Islet of Langerhans (tissue), 1 donor: Measurements from ENCODE around the gene LRBA.
"Not testable (repeated sequence)": the region's sequence is repeated elsewhere in the genome, so short reads cannot be mapped to it uniquely, and the experiment has no call there.

Experiments used
- FAIRE-seq: peaks from one replicate; lab custom pipeline; 2011; peaks lifted over from hg19 to GRCh38; lab: Jason Lieb, UNC

The LRBA gene

GRCh38 chr4:150799207-150799606 is 215.9 kb downstream of the LRBA start:
- FAIRE-seq = no peak

DNA sequence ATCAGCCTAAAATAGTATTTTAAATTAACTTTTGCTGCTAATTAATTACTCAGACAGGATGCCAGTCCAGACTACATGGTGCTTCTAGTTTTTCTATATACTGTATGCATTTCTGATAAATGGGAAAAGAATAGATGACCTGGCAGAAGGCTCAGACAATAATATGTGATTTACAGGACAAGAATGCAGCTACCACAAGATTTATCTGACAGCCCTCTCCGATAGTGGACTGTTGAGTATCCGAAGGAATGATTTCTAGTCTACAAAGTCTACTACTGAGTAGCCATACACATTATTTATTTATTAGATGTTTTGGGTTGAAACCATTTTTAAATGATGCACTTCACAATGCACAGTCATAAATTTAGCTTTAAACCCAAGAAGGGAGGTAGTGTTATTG is 220.4 kb downstream of the LRBA start:
- FAIRE-seq = no peak

DNA sequence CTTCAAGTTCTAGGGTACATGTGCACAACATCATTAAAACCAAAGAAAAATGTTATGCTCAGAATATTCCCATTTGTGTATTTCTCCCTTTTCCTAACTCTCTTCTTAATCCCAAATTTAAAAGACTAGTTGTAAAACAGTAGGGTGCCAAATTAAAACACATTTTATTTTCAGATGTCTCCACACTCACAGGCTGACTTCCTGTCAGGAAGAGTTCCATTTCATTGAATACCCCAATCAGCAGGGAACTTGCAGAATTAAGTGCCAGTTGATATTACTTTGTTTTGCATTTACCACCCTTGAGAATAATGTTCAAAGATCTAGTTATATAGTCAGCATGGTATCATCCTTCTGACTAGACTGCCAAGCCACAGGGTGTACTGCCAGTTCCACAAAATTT is 225.2 kb downstream of the LRBA start:
- no peak for FAIRE-seq

DNA sequence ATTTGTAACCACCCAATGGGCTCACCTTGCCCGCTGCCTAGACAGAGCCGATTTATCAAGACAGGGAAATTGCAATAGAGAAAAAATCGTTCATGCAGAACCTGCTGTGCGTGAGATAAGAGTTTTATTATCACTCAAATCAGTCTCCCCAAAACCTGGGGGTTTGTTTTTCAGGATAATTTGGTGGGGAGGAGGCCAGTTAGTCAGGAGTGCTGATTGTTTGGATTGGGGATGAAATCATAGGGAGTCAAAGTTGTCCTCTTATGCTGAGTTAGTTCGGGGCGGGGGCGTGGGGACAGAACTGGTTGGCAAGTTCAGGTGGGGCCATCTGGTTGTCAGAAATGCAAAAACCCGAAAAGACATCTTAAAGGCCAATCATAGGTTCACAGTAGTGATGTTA is 230.1 kb downstream of the LRBA start:
- FAIRE-seq = no peak

- FAIRE-seq = no peak
These were observed 230.8 kb downstream of the LRBA start for GRCh38 chr4:150784305-150784704.

- no peak for FAIRE-seq
These were observed 232.2 kb downstream of the LRBA start for GRCh38 chr4:150782921-150783320.

GRCh38 chr4:150782311-150782710 is 232.8 kb downstream of the LRBA start:
- FAIRE-seq = no peak

DNA sequence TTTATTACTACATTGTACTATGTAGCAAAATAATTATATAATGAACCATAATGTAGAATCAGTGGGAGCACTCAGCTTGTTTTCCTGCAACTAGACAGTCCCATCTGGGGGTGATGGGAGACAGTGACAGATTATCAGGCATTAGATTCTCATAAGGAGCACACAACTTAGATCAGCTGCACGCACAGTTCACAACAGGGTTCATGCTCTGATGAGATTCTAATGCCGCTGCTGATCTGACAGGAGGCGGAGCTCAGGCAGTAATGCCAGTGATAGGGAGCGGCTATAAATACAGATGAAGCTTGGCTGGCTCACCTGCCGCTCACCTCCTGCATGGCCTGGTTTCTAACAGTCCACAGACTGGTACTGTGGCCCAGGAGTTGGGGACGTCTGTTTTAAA is 233.9 kb downstream of the LRBA start:
- no peak for FAIRE-seq

- peak; percentile 60 for FAIRE-seq
These were observed 235.4 kb downstream of the LRBA start for GRCh38 chr4:150779707-150780106.

DNA sequence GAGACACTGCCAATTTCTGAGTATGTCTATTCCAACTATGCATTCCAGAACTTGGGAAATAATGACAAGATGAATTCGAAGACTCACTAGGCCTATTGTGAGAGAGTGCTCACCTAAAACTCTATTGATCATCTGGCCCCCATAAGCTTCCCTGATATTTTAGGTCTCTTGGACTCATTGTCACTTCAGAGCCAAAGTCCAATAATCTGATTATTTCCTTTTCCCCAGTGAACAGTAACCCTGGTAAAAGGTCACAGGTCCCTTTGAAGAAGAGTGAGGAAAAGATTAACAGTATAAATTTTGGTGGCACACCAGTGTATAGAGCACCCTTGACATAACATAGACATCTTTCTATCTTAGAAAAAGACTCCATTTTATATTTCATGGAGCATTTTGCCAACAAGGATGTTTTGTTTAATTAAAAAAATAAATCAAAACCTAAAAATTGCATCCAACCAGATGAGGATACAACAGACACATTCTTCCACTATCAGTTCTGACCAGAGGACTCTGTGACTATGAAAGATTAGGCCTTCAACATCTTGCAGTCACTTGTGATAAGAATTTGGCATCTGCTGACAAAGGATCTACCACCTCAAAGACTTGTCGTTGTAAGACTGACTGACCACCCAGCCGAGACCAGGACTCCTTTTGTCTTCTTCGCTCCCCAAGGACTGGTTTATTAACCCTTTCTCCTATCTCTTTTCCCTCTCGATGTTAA is 241.2 kb downstream of the LRBA start:
- FAIRE-seq = no peak

- no peak for FAIRE-seq
These were observed 242.1 kb downstream of the LRBA start for GRCh38 chr4:150773032-150773431.

GRCh38 chr4:150771382-150771781 is 243.7 kb downstream of the LRBA start:
- no peak for FAIRE-seq

- no peak for FAIRE-seq
These were observed 245.2 kb downstream of the LRBA start for GRCh38 chr4:150769845-150770244.

DNA sequence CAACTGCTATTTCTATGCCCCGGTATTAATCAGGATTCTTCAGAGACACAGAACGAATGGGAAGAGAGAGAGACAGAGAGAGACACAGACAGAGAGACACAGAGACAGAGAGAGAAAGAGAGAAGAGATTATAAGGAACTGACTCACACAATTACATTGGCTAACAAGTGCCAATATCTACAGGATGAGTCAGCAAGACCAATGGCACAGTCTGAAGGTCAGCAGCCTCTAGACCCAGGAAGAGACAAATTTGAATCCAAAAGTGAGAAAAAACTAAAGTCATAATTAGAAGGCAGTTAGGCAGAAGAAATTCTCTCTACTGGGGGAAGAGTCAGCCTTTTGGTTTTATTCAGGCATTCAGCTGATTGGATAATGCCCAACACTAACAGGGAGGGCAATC is 245.8 kb downstream of the LRBA start:
- no peak for FAIRE-seq

DNA sequence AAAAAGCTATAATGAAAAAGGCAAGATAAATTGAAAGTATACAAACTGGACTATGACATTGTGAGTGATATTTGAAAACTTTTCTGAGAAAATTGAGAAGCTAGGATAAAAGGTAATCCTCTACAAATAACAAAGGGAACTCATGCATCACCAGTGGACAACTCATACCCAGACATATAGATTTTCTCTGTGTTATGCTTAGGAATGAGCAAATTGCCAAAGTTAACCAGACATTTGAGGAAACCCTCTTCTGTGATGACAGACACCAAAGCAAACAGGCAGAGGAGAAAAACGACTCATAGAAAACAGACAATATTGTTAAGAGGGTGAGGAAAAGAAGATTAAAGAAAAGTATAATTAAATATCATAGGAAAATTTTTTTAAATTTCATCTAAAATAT is 246.6 kb downstream of the LRBA start:
- FAIRE-seq = no peak

DNA sequence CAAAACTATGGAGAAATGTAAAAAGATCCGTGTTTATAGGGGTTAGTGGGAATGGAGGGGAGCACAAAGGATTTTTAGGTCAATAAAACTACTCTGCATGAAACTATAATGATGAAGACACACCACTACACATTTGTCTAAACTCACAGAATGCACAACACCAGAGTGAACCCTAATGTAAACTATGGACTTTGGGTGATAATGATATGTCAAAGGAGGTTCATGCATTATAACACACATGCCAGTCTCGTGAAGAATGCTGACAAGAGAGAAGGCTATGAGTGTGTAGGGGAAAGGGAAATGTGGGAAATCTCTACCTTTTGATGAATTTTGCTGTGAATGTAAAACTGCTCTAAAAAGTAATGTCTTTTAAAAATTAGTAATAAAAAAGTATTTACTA is 249.9 kb downstream of the LRBA start:
- FAIRE-seq = no peak

DNA sequence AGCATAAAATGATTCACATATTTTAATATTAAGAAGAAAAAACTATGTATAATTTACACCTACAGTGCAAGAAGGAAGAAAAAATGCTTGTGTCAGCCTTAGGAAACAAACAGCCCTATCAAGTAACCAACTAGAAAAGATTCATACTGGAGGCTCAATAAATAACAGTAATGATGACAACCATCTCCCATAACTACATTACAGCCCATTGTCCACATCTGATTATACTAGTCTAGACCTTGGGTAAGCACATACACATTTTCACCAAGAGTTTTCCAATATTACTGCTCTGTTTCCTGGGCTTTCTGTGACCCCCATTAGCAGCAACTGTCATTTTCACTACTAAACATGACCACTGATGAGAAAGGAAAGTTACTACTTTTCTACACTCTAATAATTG is 263.4 kb downstream of the LRBA start:
- no peak for FAIRE-seq

GRCh38 chr4:150750824-150751223 is 264.3 kb downstream of the LRBA start:
- FAIRE-seq = peak; percentile 68

GRCh38 chr4:150746156-150746555 is 268.9 kb downstream of the LRBA start:
- peak; percentile 49 for FAIRE-seq

DNA sequence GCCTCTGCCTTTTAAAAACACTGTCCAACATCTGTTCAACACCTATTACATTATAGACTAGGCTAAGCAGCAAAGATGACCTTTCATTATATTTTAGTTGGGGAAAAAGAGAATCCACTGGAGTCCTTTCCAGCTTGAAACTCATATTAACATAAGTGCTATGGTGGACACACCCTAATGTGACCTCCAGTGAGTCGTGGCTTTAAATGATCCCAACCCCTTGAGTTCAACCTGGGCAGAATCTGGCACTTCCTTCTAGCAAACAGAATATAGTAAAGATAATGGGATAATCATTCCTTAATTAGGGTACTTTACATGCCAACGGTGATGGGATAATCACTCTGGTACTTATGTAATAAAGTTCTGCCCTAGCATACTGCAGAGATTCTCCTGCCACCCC is 270.5 kb downstream of the LRBA start:
- FAIRE-seq = no peak

GRCh38 chr4:150743564-150744342 is 271.3 kb downstream of the LRBA start:
- FAIRE-seq = no peak

DNA sequence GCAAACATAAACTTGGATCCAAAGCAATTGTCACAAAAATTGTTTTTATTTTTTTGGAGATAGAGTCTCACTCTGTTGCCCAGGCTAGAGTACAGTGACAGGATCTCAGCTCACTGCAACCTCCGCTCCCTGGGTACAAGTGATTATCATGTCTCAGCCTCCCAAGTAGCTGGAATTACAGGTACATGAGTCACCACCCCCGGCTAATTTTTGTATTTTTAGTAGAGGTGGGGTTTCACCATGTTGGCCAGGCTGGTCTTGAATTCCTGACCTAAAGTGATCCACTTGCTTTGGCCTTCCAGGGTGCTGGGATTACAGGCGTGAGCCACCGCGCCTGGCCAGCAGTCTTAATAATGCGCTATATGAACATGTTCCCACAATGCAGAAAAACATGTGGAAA is 272.2 kb downstream of the LRBA start:
- not testable (repeated sequence) for FAIRE-seq

DNA sequence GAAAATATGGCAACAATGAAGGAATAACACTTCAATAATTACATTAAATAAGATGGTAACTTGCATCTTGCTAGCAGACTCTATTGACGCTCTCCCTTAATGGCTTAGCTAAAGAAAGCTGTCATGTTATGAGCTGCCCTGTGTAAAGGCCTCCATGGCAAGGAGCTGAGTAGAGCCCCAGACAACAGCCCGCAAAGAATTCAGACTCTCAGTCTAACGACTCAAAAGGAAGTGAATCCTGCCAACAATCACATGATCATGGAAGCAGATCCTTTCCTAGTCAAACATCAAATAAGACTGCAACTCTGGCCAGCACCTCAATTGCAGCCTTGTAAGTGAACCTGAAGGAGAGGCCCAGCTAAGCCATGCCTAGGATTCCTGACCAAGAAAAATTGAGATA is 275.5 kb downstream of the LRBA start:
- no peak for FAIRE-seq

- FAIRE-seq = peak; percentile 9
These were observed 289.0 kb downstream of the LRBA start for GRCh38 chr4:150725957-150726523.
